Effector CD8-positive, alpha-beta T cell (primary cell): ENCODE results near the gene PRDM12.

Source experiments
- DNase-seq: peaks from one replicate; lab custom pipeline; 2025; lab: John Stamatoyannopoulos, UW

The PRDM12 gene

GRCh38 chr9:130720762-130721161 is 56.4 kb downstream of the PRDM12 start:
- DNase-seq, result no peak

GRCh38 chr9:130728721-130729120 is 64.3 kb downstream of the PRDM12 start:
- DNase-seq, result no peak

GRCh38 chr9:130729145-130729544 is 64.8 kb downstream of the PRDM12 start:
- no peak for DNase-seq

- DNase-seq, result no peak
Observed at GRCh38 chr9:130731355-130731754, 67.0 kb downstream of the PRDM12 start.

GRCh38 chr9:130732136-130732535 is 67.7 kb downstream of the PRDM12 start:
- no peak for DNase-seq
